OCI-LY7 (cell line): ENCODE measurements around the gene MTMR11.

Source experiments
- CTCF ChIP-seq: fragments of 200-600 bp; sonication (generic); conservative IDR thresholded peaks from 2 replicates; pipeline ENCODE4 v1.5.1; 2014; ENCODE audit warnings: mild to moderate bottlenecking, antibody characterized with exemption, low read length, moderate library complexity, mixed read lengths
- EZH2phosphoT487 ChIP-seq: fragments of 200-600 bp; sonication (generic); IDR thresholded peaks from 2 replicates; pipeline ENCODE4 v1.6.1; 2018; ENCODE audit warnings: low read depth, borderline replicate concordance, mild to moderate bottlenecking, mixed run types, antibody characterized with exemption, low read length, moderate library complexity, mixed read lengths

- TF ChIP-seq CTCF (no peak), EZH2phosphoT487 (no peak)
These were observed 8.3 kb downstream of the MTMR11 start for GRCh38 chr1:149928401-149928724.
